Neural progenitor cell (in vitro differentiated cells): ENCODE measurements around the gene TEKTIP1. TPM values are rescaled to one million over a fixed set of nuclear protein-coding genes. Genes with fewer than 3 reads are reported as not detected.
A peak's percentile ranks its signal among the peaks of the same experiment; 100 is the strongest.

Source experiments
- DNase-seq: peaks from one replicate; pipeline ENCODE4 v3.0.0-alpha.2; 2016; ENCODE audit warnings: low spot score
- H2AFZ ChIP-seq: fragments of 200-600 bp; sonication (generic); replicated peaks from 2 replicates; pipeline ENCODE4 v1.6.1; 2016; ENCODE audit warnings: antibody characterized with exemption
- H3F3A ChIP-seq: fragments of 200-600 bp; sonication (generic); 2 replicates; pipeline ENCODE4 v1.6.1; 2016; ENCODE audit warnings: antibody characterized with exemption, low read depth
- H3K27ac ChIP-seq: fragments of 200-600 bp; sonication (generic); 2 replicates; pipeline ENCODE4 v1.5.1; 2016; ENCODE audit warnings: mild to moderate bottlenecking
- H3K27me3 ChIP-seq: fragments of 200-600 bp; sonication (generic); 2 replicates; pipeline ENCODE4 v1.6.1; 2016; ENCODE audit warnings: mild to moderate bottlenecking, moderate library complexity
- H3K36me3 ChIP-seq: fragments of 200-600 bp; sonication (generic); 2 replicates; pipeline ENCODE4 v1.5.1; 2016
- H3K4me1 ChIP-seq: fragments of 200-600 bp; sonication (generic); 2 replicates; pipeline ENCODE4 v1.6.1; 2016; ENCODE audit warnings: mixed run types
- H3K4me2 ChIP-seq: fragments of 200-600 bp; sonication (generic); 2 replicates; pipeline ENCODE4 v1.6.1; 2016
- H3K4me3 ChIP-seq: fragments of 200-600 bp; sonication (generic); 2 replicates; pipeline ENCODE4 v1.5.1; 2016
- H3K79me2 ChIP-seq: fragments of 200-600 bp; sonication (generic); 2 replicates; pipeline ENCODE4 v1.6.1; 2016; ENCODE audit warnings: low read depth
- H3K9ac ChIP-seq: fragments of 200-600 bp; sonication (generic); 2 replicates; pipeline ENCODE4 v1.6.1; 2016
- H3K9me3 ChIP-seq: fragments of 200-600 bp; sonication (generic); 2 replicates; pipeline ENCODE4 v1.5.1; 2016; ENCODE audit warnings: low read depth
- H4K20me1 ChIP-seq: fragments of 200-600 bp; sonication (generic); 2 replicates; pipeline ENCODE4 v1.6.1; 2016; ENCODE audit warnings: low read depth
- H3K27ac Mint-ChIP-seq: 3 replicates; pipeline ENCODE4 v1.8.0; 2021; ENCODE audit warnings: mixed read lengths
- H3K27me3 Mint-ChIP-seq: 2 replicates; pipeline ENCODE4 v1.8.0; 2022; ENCODE audit warnings: low read depth, mild to moderate bottlenecking, inconsistent platforms, moderate library complexity, mixed read lengths; ENCODE audit not compliant: insufficient read depth
- H3K36me3 Mint-ChIP-seq: 3 replicates; pipeline ENCODE4 v1.8.0; 2021; ENCODE audit warnings: mixed read lengths
- H3K4me1 Mint-ChIP-seq: 3 replicates; pipeline ENCODE4 v1.8.0; 2021; ENCODE audit warnings: mixed read lengths
- H3K4me3 Mint-ChIP-seq: 3 replicates; pipeline ENCODE4 v1.8.0; 2021; ENCODE audit warnings: mild to moderate bottlenecking, moderate library complexity, mixed read lengths
- H3K9me3 Mint-ChIP-seq: 3 replicates; pipeline ENCODE4 v1.8.0; 2020; ENCODE audit warnings: mixed read lengths
- CTCF ChIP-seq: fragments of 200-600 bp; sonication (generic); IDR thresholded peaks from 2 replicates; pipeline ENCODE4 v1.5.1; 2017; ENCODE audit warnings: antibody characterized with exemption, mild to moderate bottlenecking
- EZH2 ChIP-seq: fragments of 200-600 bp; sonication (generic); IDR thresholded peaks from 2 replicates; pipeline ENCODE4 v1.6.1; 2017; ENCODE audit warnings: antibody characterized with exemption, mild to moderate bottlenecking, moderate library complexity
- EZH2phosphoT487 ChIP-seq: fragments of 200-600 bp; sonication (generic); IDR thresholded peaks from 2 replicates; pipeline ENCODE4 v1.6.1; 2017; ENCODE audit warnings: antibody characterized with exemption
- total RNA-seq: library from RNA; depleted of rRNA; stranded (reverse); fragments of >200 nt; gene quantifications from 2 replicates; pipeline ENCODE4 v1.2.3, GENCODE V29; 2015; ENCODE audit warnings: low replicate concordance

TEKTIP1 gene
- total RNA-seq, 1 donor from 2014 or later: not detected

- no peaks in the 10 kb centered on the region for H3K4me1 ChIP-seq
- peaks cover 11% of the 10 kb centered on the region for H3K79me2 ChIP-seq
- peak overlapping the region; percentile 86 for H3K4me2 ChIP-seq
- peaks cover 14% of the 10 kb centered on the region for H3K27me3 ChIP-seq
- no peak overlapping the region for H3K27ac ChIP-seq
- no peaks in the 10 kb centered on the region for H3K9me3 ChIP-seq
- Mint-ChIP-seq H3K27me3 (peaks cover 5% of the 10 kb centered on the region), H3K4me3 (peak overlapping the region; percentile 98), H3K9me3 (peaks cover 2% of the 10 kb centered on the region), H3K27ac (no peak overlapping the region), H3K36me3 (no peaks in the 10 kb centered on the region), H3K4me1 (peaks cover 24% of the 10 kb centered on the region)
- peak overlapping the region; percentile 70 for H3K4me3 ChIP-seq
- H3F3A ChIP-seq: no peaks in the 10 kb centered on the region
- peak overlapping the region; percentile 39 for H3K9ac ChIP-seq
- H2AFZ ChIP-seq: no peak overlapping the region
- H4K20me1 ChIP-seq: peaks cover 30% of the 10 kb centered on the region
- peak; percentile 67 for DNase-seq
- no peaks in the 10 kb centered on the region for H3K36me3 ChIP-seq
- TF ChIP-seq EZH2phosphoT487 (no peak), EZH2 (no peak), CTCF (no peak)
Observed at GRCh38 chr19:3556978-3557460, 18.0 kb downstream of the TEKTIP1 start.

GRCh38 chr19:3557461-3558248 is 18.7 kb downstream of the TEKTIP1 start, which contains the start of gene MFSD12:
TSS of gene MFSD12 (minus strand) at chr19:3557586. CDS start at chr19:3557403, 183 bp downstream.
- Mint-ChIP-seq H3K27ac (peak within 1 kb of the TSS; percentile 54), H3K9me3 (peaks cover 2% of the 10 kb centered on the region), H3K36me3 (no peaks in the 10 kb centered on the region), H3K4me3 (peak within 1 kb of the TSS; percentile 98), H3K27me3 (peaks cover 5% of the 10 kb centered on the region), H3K4me1 (peaks cover 24% of the 10 kb centered on the region)
- H3K4me3 ChIP-seq: peak within 1 kb of the TSS; percentile 70
- no peaks in the 10 kb centered on the region for H3F3A ChIP-seq
- peaks cover 11% of the 10 kb centered on the region for H3K79me2 ChIP-seq
- TF ChIP-seq CTCF: no peak
- no peak for TF ChIP-seq EZH2
- no peak for TF ChIP-seq EZH2phosphoT487
- peak; percentile 98 for DNase-seq
- no peaks in the 10 kb centered on the region for H3K36me3 ChIP-seq
- H3K4me2 ChIP-seq: peak within 1 kb of the TSS; percentile 86
- H3K9me3 ChIP-seq: no peaks in the 10 kb centered on the region
- H2AFZ ChIP-seq: peak within 1 kb of the TSS; percentile 84
- peaks cover 27% of the 10 kb centered on the region for H4K20me1 ChIP-seq
- no peak within 1 kb of the TSS for H3K27ac ChIP-seq
- peak within 1 kb of the TSS; percentile 39 for H3K9ac ChIP-seq
- H3K4me1 ChIP-seq: no peaks in the 10 kb centered on the region
- H3K27me3 ChIP-seq: peaks cover 14% of the 10 kb centered on the region

DNA sequence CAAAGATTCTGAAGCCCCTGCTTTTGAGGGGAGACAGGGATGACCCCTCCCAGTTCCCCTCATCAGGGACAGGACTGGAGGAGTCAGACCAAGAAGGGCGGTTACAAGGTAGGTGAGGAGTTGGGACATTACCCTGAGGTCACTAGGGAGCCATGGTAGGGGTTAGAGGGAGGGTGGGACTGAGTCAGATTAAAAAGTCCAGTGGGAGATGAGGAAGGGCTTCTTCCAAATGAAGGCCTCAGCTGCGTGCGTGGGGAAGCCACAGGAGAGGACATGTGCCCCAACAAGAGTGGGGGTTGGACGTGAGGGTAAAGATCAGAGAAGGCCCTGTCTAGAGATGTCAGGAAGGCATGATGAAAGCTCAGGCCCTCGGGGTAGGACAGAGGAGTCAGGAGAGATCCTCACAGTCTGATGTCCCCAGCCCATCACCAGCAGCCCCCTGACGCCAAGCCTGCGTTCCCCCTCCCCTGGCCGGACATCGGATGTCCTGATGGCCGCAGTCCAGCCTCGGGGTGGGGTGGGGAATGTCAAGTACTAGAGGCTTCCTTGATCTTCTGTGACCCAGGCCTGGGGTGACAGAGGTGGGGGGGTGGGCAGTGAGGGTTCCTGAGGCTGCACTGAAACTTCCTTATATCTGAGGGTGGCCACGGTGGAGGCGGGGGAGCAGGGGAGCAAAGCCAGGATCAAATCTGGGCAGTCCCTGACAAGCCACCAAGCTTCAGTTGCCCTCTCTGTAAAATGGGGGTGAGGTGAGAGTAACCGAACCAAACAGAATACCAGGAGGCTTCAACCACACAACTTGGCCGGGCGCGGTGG is 24.9 kb downstream of the TEKTIP1 start:
- no peak for DNase-seq
- Histone ChIP-seq H4K20me1 (no peaks in the 10 kb centered on the region), H3K9ac (no peak overlapping the region), H3K9me3 (no peaks in the 10 kb centered on the region), H3K4me1 (no peaks in the 10 kb centered on the region), H3F3A (no peaks in the 10 kb centered on the region), H3K79me2 (no peaks in the 10 kb centered on the region), H3K4me2 (no peak overlapping the region), H3K4me3 (no peak overlapping the region), H3K27ac (no peak overlapping the region), H3K36me3 (no peaks in the 10 kb centered on the region), H2AFZ (no peak overlapping the region), H3K27me3 (peaks cover 1% of the 10 kb centered on the region)
- Mint-ChIP-seq H3K36me3 (no peaks in the 10 kb centered on the region), H3K4me3 (no peak overlapping the region), H3K27ac (no peak overlapping the region), H3K4me1 (peaks cover 4% of the 10 kb centered on the region), H3K9me3 (no peaks in the 10 kb centered on the region), H3K27me3 (peaks cover 6% of the 10 kb centered on the region)
- TF ChIP-seq EZH2phosphoT487: no peak
- no peak for TF ChIP-seq CTCF
